Activated CD4-positive, alpha-beta T cell treated with anti-CD3 and anti-CD28 coated beads, Interleukin-2, amount 50 U/mL, for 16 hours (primary cell): ENCODE results near the gene SPDYC.
"Not testable (repeated sequence)": the region's sequence is repeated elsewhere in the genome, so short reads cannot be mapped to it uniquely, and the experiment has no call there.

Experiments
- DNase-seq: peaks from one replicate; pipeline ENCODE4 v3.0.0-alpha.2; 2020

The SPDYC gene

GRCh38 chr11:65174571-65175010, 4.6 kb downstream of the SPDYC start:
- not testable (repeated sequence) for DNase-seq

DNA sequence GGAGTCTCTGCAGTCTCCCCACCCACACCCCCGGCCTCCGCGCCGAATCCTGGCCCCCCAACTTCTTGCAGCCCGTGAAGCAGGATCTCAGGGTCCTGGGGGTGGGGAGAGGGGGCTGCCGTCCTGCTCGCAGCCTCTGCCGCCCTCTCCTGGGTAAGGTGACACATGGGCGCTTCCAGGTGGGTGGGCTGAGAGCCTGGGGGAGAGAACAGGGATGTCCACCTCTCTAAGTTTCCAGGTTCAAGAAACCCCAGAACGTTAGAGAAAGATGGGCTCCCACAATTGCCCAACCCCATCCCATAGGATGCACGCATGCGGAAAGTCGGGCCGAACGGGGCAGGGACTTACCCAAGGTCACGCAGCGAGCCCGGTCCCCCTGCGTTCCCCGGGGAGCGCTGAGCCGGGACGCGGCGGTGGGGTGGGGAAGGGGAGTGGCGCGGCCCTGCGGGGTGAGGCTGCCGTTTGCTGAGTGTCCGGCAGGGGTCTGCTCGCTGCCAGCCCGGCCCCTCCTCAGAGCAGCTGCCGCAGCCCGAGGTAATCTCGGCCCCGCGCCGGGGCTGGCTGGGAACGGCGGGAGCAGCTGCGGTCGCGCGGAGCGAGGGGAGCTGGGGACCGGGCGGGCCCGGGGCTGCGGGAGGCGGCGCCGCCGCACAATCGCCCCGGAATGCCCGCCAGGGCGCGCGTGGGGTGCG, 11.0 kb downstream of the SPDYC start:
- DNase-seq, result peak; percentile 43

DNA sequence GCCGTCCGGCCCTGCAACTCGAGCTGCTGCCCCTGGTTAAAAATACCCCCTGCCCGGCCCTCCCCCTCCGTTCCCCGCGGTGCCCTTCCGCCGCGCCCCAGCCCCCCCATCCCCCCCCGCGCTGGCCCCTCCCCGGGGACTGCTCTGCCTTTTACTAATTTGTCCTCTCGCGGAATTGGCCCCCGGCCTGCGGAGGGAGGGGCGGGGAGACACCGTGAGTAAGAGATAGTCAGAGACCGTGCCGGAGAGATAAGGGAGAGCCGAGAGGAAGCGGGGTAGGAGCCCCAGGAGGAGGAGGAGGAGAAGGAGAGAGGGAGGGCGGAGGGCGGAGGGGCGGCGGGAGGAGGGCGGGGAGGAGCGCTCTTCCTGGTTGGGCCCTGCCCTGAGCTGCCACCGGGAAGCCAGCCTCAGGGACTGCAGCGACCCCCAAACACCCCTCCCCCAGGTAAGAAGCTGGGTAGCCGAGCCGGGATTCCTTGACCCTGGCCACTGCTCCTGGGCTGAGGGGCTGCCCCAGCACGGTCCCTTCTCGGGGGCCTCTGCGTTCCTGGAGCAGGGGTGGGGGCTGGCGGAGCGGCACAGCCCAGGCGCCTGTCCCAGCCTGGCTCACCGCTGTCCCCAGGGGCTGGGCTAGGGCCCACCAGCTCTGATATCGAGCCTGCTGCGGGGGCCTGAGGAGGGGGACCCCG, 11.7 kb downstream of the SPDYC start, which contains the start of gene CAPN1:
Gene CAPN1 (plus strand): TSS at position 360 of the 689 bp plus-strand sequence. CDS start 774 bp downstream, outside the sequence.
- peak; percentile 85 for DNase-seq

DNA sequence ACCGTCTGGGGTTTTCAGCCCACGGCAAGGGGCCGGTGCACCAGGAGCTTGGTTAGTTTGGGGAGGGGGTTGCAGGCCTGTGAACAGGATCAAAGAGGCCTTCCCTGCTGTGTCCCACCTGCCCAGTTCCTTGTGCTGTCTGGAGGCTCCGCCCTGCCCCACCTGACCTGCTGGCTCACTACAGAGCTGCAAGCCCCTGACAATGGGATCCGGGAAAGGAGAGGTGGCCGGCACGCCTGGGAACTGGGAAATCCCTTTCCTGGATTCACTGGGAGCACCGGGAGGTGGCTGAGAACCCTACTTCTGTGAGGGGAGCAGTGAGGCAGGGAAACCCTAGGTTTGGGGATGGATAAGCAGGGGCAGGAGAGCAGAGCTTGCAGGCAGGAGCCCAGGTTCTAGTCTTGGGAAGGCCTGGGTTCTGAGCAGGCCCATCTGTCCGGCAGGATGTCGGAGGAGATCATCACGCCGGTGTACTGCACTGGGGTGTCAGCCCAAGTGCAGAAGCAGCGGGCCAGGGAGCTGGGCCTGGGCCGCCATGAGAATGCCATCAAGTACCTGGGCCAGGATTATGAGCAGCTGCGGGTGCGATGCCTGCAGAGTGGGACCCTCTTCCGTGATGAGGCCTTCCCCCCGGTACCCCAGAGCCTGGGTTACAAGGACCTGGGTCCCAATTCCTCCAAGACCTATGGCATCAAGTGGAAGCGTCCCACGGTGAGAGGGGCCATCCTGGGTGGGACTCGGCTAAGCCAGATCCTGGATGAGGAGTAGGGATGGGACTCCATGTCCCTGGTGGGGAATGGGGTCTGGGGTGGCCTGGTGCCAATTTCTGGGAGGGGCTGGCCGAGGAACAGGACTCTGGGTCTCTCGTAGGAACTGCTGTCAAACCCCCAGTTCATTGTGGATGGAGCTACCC, 12.5 kb downstream of the SPDYC start:
- no peak for DNase-seq

- no peak for DNase-seq
Observed at GRCh38 chr11:65183201-65183891, 13.3 kb downstream of the SPDYC start.

- no peak for DNase-seq
Observed at GRCh38 chr11:65184146-65184545, 14.1 kb downstream of the SPDYC start.

DNA sequence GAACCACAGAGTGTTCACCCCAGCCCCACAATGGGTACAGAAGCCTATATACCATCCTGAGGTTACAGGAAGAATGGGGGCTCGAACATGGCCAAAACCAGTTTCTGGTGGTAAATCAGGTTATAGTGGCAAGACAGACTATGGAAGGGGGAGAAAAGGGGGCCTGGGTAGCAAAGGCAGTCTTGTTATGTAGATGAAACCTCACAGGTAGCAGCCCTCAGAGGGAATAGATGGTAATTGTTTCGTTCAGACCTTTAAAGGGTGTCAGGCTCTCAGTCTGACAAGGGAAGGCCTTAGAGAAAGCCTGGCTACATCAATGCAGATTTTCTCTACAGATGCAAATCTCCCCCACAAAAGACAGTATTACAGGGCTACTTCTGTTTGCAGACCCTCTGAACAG, 15.1 kb downstream of the SPDYC start:
- DNase-seq, result no peak

- no peak for DNase-seq
Observed at GRCh38 chr11:65185869-65186341, 15.9 kb downstream of the SPDYC start.

DNA sequence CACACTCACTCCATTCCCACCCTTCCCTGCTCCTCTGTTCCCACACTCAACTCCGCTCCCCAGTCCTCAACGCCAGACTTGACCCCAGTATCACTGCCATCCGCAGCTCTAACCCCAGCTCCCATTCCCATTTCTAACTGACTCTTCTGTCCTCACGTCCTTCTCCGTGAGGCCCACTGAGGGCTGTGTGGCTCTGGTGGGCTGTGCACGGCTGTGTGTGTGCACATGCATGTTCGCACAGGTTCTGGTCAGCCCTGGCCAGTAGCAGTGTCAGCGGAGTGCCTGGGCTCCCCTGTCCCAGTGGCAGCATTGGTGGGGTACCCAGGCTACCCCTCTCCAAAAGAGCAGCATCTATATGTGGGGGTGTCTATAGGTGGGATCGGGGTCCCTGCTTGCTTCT, 16.7 kb downstream of the SPDYC start:
- DNase-seq, result no peak

DNA sequence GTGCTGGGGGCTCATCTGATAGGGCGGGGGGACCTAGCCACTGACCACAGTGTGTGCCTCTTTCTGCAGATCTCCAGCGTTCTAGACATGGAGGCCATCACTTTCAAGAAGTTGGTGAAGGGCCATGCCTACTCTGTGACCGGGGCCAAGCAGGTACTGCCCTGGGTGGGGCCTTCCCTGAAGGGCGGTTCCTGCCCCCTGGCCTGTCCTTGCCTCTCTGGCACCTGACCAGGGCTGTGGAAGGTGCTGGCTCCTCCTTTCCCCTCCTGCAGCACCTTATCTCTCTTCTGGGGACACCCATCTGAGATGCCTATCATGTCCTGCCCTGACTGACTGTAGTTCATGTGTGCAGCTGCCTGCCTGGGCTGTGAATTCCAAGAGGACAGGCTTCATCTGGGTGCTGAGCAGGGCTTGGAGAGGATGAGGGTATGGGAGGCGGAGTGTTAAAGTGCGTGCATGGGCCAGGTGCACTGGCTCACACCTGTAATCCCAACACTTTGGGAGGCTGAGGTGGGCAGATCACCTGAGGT, 17.2 kb downstream of the SPDYC start:
- no peak for DNase-seq

- no peak for DNase-seq
Observed at GRCh38 chr11:65187971-65188461, 18.0 kb downstream of the SPDYC start.

DNA sequence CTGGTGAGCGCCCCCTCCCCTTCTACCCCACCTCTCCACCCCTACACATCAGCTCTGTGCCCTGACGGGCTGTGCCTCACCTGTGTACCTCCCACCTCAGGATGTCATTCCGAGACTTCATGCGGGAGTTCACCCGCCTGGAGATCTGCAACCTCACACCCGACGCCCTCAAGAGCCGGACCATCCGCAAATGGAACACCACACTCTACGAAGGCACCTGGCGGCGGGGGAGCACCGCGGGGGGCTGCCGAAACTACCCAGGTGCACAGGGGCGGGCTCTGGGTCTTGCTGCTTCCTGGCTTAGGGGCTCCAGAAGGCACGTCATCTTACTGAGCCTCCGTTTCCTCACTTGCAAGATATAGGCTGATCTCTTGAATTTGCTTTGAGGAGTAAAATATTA, 18.5 kb downstream of the SPDYC start:
- DNase-seq, result no peak

DNA sequence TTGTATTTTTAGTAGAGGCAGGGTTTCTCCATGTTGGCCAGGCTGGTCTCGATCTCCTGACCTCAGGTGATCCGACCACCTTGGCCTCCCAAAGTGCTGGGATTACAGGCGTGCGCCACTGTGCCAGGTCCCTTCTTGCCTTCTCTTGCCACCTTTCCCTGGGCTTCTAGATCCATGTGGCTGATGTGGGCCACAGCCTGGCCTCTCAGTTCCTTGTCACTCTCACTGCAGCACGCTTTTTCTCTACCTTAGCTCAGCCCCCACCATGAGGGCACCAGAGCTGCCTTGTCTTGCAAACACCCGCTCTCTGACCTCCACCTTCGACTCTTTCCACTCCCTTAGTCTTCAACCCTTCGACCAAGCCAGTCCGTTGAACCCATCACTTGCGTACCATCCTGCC, 19.2 kb downstream of the SPDYC start:
- no peak for DNase-seq

DNA sequence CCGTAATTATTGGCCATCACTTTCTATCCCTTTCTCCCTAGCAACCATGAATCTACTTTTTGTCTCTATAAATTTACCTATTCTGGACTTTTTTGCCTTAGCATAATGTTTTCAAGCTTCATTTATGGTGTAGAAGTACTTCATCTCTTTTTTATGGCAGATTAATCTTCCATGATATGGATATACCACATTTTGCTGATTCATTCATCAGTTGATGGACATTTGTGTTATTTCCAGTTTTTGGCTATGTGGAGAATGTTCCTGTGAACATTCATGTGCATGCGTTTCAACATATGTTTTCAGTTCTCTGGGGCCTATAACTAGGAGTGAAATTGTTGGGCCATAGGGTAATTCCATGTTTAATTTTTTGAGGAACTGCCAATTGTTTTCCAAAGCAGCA, 24.5 kb downstream of the SPDYC start:
- no peak for DNase-seq

DNA sequence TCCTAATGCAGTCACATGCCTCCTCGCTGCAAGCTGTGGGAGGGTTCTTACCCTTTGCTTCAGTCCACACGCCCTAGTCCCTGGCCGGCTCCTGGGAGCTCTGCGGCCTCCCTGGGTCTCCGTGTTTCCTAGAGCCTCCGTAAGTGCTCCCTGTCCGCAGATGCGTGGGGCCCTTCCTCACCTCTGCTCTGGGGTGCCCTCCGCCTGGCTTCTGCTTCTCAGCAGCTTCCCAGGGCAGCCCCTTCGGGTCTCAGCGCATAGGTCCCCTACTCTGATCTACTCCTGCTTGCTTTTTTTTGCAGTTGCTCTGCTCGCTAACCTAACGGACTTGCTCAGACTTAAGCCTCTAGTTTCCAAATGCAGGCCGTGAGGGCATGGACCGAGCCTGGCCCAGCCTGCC, 34.1 kb downstream of the SPDYC start:
- no peak for DNase-seq

GRCh38 chr11:65204646-65205601, 34.9 kb downstream of the SPDYC start:
- peak; percentile 38 for DNase-seq

GRCh38 chr11:65205602-65205967, 35.6 kb downstream of the SPDYC start:
- no peak for DNase-seq

GRCh38 chr11:65206441-65206841, 36.4 kb downstream of the SPDYC start:
- no peak for DNase-seq

DNA sequence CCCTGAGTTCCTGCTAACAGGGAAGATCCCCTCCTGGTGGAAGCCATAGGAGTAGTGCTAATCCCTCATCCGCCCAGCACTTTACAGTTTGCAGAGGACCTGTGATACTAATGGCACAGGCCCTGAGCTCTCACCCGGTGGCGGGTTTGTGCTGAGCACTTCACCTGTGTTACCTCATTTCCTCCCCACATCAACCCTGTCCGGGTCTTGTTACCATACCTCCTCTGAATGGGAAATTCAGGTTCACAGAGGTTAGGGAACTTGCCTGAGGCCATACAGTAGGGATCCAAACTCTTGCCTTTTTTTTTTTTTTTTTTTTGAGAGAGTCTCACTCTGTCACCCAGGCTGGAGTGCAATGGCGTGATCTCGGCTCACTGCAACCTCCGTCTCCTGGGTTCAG, 36.9 kb downstream of the SPDYC start:
- DNase-seq, result no peak

DNA sequence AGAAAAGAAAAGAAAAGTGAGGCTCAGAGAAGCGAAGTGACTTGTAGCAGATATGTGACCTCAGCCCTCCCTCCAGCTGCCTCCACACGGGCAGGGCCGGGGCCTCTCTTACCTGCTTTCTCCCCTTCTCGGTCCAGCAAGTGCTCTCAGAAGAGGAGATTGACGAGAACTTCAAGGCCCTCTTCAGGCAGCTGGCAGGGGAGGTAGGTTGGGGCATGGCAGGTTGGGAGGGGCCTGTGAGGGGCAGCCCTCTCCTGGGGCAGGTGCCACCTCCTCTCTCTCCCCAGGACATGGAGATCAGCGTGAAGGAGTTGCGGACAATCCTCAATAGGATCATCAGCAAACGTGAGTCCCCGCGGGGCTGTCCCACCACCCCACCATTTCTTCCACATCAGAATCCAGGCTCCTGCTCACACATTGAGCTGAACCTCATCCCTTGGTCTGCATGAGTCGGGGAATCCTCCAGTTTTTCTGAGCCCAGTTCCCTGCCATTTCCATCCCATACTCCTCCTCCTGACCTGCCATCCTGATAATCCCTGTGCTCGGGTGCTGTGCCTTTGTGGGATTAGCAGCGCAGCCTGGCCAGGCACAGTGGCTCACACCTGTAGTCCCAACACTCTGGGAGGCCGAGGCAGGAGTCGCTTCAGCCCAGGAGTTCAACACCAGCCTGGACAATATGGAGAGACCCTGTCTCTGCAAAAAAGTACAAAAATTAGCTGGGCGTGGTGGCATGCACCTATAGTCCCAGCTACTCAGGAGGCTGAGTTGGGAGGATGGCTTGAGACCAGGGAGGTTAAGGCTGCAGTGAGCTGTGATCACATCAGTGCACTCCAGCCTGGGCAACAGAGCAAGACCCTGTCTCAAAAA, 38.1 kb downstream of the SPDYC start:
- no peak for DNase-seq
